Measurements from ENCODE around the gene DLEC1.
"Not testable (repeated sequence)": the region's sequence is repeated elsewhere in the genome, so short reads cannot be mapped to it uniquely, and the experiment has no call there.

The DLEC1 gene

DNA sequence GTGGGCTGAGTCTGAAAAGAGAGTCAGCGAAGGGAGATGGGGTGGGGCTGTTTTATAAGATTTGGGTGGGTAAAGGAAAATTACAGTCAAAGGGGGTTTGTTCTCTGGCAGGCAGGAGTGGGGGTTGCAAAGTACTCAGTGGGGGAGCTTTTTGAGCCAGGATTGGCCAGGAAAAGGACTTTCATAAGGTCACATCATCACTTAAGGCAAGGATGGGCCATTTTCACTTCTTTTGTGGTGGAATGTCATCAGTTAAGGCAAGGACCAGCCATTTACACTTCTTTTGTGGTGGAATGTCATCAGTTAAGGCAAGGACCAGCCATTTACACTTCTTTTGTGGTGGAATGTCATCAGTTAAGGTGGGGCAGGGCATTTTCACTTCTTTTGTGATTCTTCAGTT lies 44.2 kb downstream of the DLEC1 start:
- not testable (repeated sequence) for H3K36me3 ChIP-seq (ENCODE audit: control insufficient read depth, insufficient read depth, low read length); H3K9me3 ChIP-seq (ENCODE audit: control insufficient read depth, low read length); DNase-seq; H3K4me3 ChIP-seq (ENCODE audit: insufficient read depth, low read depth, low read length, poor library complexity, severe bottlenecking); H3K27ac ChIP-seq (ENCODE audit: insufficient read depth, low read length, poor library complexity, severe bottlenecking); H3K4me1 ChIP-seq (ENCODE audit: control insufficient read depth, insufficient read depth, low read length, poor library complexity, severe bottlenecking); H3K27me3 ChIP-seq (replicated peaks; ENCODE audit: control insufficient read depth, insufficient read depth, low read length, poor library complexity, severe bottlenecking)

DNA sequence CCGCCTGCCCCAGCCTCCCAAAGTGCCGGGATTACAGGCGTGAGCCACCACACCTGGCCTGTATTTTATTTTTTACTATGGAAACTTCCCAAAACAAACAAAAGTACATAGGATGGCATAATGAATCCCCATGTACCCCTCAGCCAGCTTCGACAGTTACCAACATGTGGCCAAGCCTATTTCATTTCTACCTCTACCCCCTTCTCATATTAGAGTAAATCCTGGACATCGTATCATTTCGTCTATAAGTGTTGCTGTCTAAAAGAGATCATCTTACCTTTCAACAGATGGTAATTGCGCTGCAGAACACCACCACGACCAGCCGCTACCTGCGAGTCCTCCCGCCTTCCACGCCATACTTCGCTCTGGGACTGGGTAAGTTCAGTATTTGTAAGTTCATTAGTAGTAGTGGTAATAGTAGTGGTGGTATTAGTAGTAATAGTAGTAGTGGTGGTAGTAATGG lies 44.9 kb downstream of the DLEC1 start:
- Histone ChIP-seq H3K36me3 (ENCODE audit: control insufficient read depth, insufficient read depth, low read length) (no peaks in the 10 kb centered on the region), H3K4me3 (ENCODE audit: insufficient read depth, low read depth, low read length, poor library complexity, severe bottlenecking) (no peak overlapping the region), H3K27ac (ENCODE audit: insufficient read depth, low read length, poor library complexity, severe bottlenecking) (no peak overlapping the region), H3K9me3 (ENCODE audit: control insufficient read depth, low read length) (peaks cover 7% of the 10 kb centered on the region), H3K4me1 (ENCODE audit: control insufficient read depth, insufficient read depth, low read length, poor library complexity, severe bottlenecking) (no peaks in the 10 kb centered on the region), H3K27me3 (replicated peaks; ENCODE audit: control insufficient read depth, insufficient read depth, low read length, poor library complexity, severe bottlenecking) (no peaks in the 10 kb centered on the region)
- DNase-seq: no peak

DNA sequence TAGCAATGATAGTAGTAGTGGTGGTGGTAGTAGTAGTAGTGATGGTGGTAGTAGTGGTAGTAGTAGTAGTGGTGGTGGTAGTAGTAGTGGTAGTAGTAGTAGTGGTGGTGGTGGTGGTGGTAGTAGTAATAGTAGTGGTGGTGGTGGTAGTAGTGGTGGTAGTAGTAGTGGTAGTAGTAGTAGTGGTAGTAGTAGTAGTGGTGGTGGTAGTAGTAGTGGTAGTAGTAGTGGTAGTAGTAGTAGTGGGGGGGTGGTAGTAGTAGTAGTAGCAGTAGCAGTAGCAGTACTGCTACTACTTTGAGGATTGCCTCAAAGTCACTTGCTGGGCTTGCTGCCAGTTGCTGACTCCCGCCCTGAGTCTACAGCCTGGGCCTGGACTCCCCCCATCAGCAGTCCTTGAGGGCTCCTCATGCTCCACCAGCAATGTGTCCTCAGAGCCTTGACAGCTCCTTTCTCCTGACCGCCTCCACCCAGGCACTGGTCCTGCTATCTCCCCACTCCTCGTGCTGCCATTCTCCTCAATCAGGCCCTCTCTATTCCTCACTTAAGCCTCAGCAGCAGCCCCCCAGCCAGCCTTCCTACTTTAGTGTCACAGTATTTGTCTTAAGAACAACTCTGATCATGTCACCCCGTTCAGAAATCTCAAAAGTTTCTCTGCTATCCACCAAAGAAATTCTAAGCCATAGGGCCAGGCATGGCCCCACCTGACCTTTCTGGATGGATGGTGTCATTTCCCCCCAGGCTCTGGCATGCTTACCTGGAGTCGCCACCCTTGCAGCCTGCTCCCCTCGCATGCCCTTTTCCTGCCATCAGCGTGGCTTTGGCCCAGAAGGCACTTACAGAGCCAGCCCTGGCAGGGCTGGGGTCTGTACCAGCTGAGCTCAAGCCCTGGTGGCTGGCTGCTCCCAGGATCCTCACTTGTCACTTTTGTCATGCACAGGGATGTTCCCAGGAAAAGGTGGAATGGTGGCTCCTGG lies 45.6 kb downstream of the DLEC1 start:
- Histone ChIP-seq H3K27ac (ENCODE audit: insufficient read depth, low read length, poor library complexity, severe bottlenecking) (no peak overlapping the region), H3K36me3 (ENCODE audit: control insufficient read depth, insufficient read depth, low read length) (no peaks in the 10 kb centered on the region), H3K4me3 (ENCODE audit: insufficient read depth, low read depth, low read length, poor library complexity, severe bottlenecking) (no peak overlapping the region), H3K9me3 (ENCODE audit: control insufficient read depth, low read length) (peaks cover 7% of the 10 kb centered on the region), H3K27me3 (replicated peaks; ENCODE audit: control insufficient read depth, insufficient read depth, low read length, poor library complexity, severe bottlenecking) (no peaks in the 10 kb centered on the region), H3K4me1 (ENCODE audit: control insufficient read depth, insufficient read depth, low read length, poor library complexity, severe bottlenecking) (no peaks in the 10 kb centered on the region)
- DNase-seq: peak; percentile 25 to 45 (median 28)

DNA sequence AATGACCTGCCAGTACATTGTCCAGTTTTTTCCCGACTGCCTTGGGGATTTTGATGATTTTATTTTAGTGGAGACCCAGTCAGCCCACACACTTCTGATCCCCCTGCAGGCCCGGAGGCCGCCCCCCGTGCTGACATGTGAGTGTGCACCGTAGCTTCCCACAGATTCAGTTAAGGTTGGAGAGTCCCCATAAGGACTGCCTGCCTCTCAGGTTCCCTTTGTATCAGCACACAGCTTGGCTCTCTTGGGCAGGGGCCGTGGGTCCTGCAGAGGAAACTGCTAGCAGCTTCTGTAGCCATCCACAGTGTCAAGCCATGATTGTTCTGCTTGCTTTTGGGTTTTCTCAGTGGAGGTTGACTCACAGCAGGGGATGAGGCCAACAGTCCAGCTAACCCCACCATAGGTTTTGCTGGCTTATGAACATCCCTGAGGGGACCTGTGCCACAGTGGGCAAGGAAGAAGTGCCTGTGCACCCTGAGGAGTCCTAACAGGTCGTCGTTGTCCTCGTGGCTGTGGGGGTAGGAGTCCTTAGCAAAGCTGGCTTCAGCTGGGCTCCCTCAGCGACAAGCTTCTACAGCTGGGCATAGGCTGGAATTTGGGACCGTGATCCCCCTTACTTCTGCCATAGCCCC lies 46.4 kb downstream of the DLEC1 start:
- Histone ChIP-seq H3K27me3 (replicated peaks; ENCODE audit: control insufficient read depth, insufficient read depth, low read length, poor library complexity, severe bottlenecking) (no peaks in the 10 kb centered on the region), H3K9me3 (ENCODE audit: control insufficient read depth, low read length) (peaks cover 7% of the 10 kb centered on the region), H3K36me3 (ENCODE audit: control insufficient read depth, insufficient read depth, low read length) (no peaks in the 10 kb centered on the region), H3K4me1 (ENCODE audit: control insufficient read depth, insufficient read depth, low read length, poor library complexity, severe bottlenecking) (no peaks in the 10 kb centered on the region), H3K27ac (ENCODE audit: insufficient read depth, low read length, poor library complexity, severe bottlenecking) (no peak overlapping the region), H3K4me3 (ENCODE audit: insufficient read depth, low read depth, low read length, poor library complexity, severe bottlenecking) (no peak overlapping the region)
- DNase-seq: no peak

DNA sequence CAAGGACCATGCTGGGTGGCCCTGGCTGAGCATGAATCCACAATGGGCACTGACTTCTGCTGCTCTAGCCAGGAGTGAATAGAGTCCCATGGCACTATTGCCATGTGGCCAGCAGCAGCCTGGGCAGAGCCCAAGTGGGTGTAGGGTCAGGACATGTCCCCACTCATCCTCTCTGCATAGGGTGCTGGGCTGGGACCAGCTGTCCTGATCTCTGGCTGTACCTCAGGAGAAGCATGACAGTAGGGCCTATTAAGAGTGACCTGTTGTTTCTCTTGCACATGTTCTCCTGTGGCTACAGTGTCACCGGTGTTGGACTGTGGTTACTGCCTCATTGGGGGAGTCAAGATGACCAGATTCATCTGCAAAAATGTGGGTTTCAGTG lies 46.9 kb downstream of the DLEC1 start:
- H3K4me3 ChIP-seq (ENCODE audit: insufficient read depth, low read depth, low read length, poor library complexity, severe bottlenecking): no peak overlapping the region
- H3K36me3 ChIP-seq (ENCODE audit: control insufficient read depth, insufficient read depth, low read length): no peaks in the 10 kb centered on the region
- peaks cover 7% of the 10 kb centered on the region for H3K9me3 ChIP-seq (ENCODE audit: control insufficient read depth, low read length)
- no peaks in the 10 kb centered on the region for H3K27me3 ChIP-seq (replicated peaks; ENCODE audit: control insufficient read depth, insufficient read depth, low read length, poor library complexity, severe bottlenecking)
- no peak for DNase-seq
- H3K4me1 ChIP-seq (ENCODE audit: control insufficient read depth, insufficient read depth, low read length, poor library complexity, severe bottlenecking): no peaks in the 10 kb centered on the region
- H3K27ac ChIP-seq (ENCODE audit: insufficient read depth, low read length, poor library complexity, severe bottlenecking): no peak overlapping the region

DNA sequence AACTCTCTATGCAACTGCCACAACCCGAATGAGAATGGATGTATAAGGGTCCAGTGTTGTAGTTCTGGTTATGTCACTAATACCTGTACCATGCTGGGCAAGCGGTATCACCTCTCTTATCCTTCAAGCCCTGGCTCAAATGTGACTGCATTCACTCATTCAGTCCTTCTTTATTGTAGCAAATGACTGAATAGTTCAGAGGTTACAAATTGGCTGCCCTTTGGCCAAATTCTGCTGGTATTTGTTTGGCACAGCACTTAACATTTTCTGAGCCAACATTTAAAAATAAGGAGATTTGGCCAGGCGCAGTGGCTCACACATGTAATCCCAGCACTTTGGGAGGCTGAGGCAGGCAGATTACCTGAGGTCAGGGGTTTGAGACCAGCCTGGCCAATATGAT lies 47.5 kb downstream of the DLEC1 start:
- H3K27me3 ChIP-seq (replicated peaks; ENCODE audit: control insufficient read depth, insufficient read depth, low read length, poor library complexity, severe bottlenecking): no peaks in the 10 kb centered on the region
- H3K4me3 ChIP-seq (ENCODE audit: insufficient read depth, low read depth, low read length, poor library complexity, severe bottlenecking): no peak overlapping the region
- H3K9me3 ChIP-seq (ENCODE audit: control insufficient read depth, low read length): peaks cover 7% of the 10 kb centered on the region
- no peaks in the 10 kb centered on the region for H3K4me1 ChIP-seq (ENCODE audit: control insufficient read depth, insufficient read depth, low read length, poor library complexity, severe bottlenecking)
- no peak for DNase-seq
- no peaks in the 10 kb centered on the region for H3K36me3 ChIP-seq (ENCODE audit: control insufficient read depth, insufficient read depth, low read length)
- H3K27ac ChIP-seq (ENCODE audit: insufficient read depth, low read length, poor library complexity, severe bottlenecking): no peak overlapping the region

DNA sequence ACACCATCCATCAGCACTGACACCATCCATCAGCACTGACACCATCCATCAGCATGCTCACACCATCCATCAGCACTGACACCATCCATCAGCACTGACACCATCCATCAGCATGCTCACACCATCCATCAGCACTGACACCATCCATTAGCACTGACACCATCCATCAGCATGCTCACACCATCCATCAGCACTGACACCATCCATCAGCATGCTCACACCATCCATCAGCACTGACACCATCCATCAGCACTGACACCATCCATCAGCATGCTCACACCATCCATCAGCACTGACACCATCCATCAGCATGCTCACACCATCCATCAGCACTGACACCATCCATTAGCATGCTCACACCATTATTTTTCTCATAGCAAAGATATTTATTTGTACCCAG lies 48.3 kb downstream of the DLEC1 start:
- not testable (repeated sequence) for H3K36me3 ChIP-seq (ENCODE audit: control insufficient read depth, insufficient read depth, low read length); H3K9me3 ChIP-seq (ENCODE audit: control insufficient read depth, low read length); H3K4me1 ChIP-seq (ENCODE audit: control insufficient read depth, insufficient read depth, low read length, poor library complexity, severe bottlenecking); DNase-seq; H3K27ac ChIP-seq (ENCODE audit: insufficient read depth, low read length, poor library complexity, severe bottlenecking); H3K27me3 ChIP-seq (replicated peaks; ENCODE audit: control insufficient read depth, insufficient read depth, low read length, poor library complexity, severe bottlenecking); H3K4me3 ChIP-seq (ENCODE audit: insufficient read depth, low read depth, low read length, poor library complexity, severe bottlenecking)

DNA sequence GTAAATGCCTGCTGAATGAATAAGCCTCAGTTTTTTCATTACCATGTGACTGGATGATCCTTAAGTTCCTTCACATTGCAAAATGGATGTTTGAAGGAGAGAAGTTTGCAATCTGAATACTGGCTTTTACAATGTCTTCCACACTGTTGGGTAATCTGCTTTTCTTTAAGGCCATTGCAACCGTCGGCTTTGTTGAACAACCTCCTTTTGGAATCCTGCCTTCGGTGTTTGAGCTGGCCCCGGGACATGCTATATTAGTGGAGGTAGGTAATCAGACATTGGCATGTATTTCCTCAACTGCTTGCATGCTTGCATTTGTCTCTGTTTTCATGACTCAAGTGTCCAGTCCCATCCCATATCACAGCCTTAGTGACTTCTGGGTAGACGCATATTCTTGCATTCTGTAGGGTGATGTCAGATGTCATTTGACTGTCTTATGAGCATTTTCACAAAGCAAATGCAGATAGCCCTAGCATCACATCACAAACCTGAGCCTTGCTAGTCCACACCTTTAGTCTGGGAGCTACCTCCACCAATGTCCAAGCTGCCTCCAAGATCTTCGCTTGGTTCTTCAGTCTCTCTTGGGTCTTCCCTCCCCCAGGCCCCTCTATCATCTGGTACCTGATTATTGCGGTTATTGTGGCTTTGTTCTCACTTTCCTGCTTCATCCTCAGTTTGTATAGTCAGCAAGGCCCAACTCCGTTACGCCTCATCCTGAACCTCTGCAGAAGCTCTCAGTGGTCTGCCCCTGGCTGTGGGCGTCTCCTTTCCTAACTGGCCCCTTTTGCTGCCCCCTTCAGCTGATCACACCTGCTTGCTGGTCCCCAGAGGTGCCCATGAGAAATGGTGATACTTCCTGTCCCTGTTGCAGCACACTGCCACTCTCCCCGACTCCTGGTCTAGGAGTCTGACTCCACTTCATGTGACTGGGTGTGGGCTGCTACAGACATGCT lies 49.4 kb downstream of the DLEC1 start:
- peaks cover 7% of the 10 kb centered on the region for H3K9me3 ChIP-seq (ENCODE audit: control insufficient read depth, low read length)
- no peak overlapping the region for H3K4me3 ChIP-seq (ENCODE audit: insufficient read depth, low read depth, low read length, poor library complexity, severe bottlenecking)
- H3K27me3 ChIP-seq (replicated peaks; ENCODE audit: control insufficient read depth, insufficient read depth, low read length, poor library complexity, severe bottlenecking): no peaks in the 10 kb centered on the region
- no peaks in the 10 kb centered on the region for H3K36me3 ChIP-seq (ENCODE audit: control insufficient read depth, insufficient read depth, low read length)
- no peak for DNase-seq
- no peaks in the 10 kb centered on the region for H3K4me1 ChIP-seq (ENCODE audit: control insufficient read depth, insufficient read depth, low read length, poor library complexity, severe bottlenecking)
- H3K27ac ChIP-seq (ENCODE audit: insufficient read depth, low read length, poor library complexity, severe bottlenecking): no peak overlapping the region

DNA sequence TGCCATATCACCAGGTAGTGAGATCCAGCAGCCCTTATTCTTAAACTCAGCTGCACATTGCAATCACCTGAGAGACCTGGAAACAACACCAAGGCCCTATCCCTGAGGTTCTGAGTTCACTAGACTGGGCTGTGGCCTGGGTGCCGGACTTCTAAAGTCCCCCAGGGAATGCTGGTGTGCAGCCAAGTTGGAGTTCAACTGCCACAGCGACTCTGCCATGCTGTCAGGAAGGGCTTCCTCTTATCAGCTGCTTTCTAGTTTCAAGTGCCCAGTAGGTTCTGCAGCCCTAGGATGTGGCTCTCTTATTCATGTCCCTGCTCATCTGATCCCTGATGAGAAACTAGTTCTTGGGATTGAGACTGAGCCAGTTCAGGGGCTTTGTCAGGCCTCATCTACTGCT lies 50.2 kb downstream of the DLEC1 start:
- H3K4me1 ChIP-seq (ENCODE audit: control insufficient read depth, insufficient read depth, low read length, poor library complexity, severe bottlenecking): no peaks in the 10 kb centered on the region
- no peak overlapping the region for H3K4me3 ChIP-seq (ENCODE audit: insufficient read depth, low read depth, low read length, poor library complexity, severe bottlenecking)
- peaks cover 4% of the 10 kb centered on the region for H3K9me3 ChIP-seq (ENCODE audit: control insufficient read depth, low read length)
- no peaks in the 10 kb centered on the region for H3K36me3 ChIP-seq (ENCODE audit: control insufficient read depth, insufficient read depth, low read length)
- no peak overlapping the region for H3K27ac ChIP-seq (ENCODE audit: insufficient read depth, low read length, poor library complexity, severe bottlenecking)
- DNase-seq: no peak
- no peaks in the 10 kb centered on the region for H3K27me3 ChIP-seq (replicated peaks; ENCODE audit: control insufficient read depth, insufficient read depth, low read length, poor library complexity, severe bottlenecking)
